GM12874 (cell line): ENCODE measurements around the gene NHS.

Source experiments
- CTCF ChIP-seq: IDR thresholded peaks from 2 replicates; pipeline ENCODE4 v1.5.1; 2011; ENCODE audit warnings: low read depth, mild to moderate bottlenecking, control low read depth, low read length, moderate library complexity; ENCODE audit not compliant: insufficient read depth

The NHS gene

GRCh38 chrX:17405225-17405969 lies 30.4 kb downstream of the NHS start:
- no peak for TF ChIP-seq CTCF

GRCh38 chrX:17409566-17410290 lies 34.7 kb downstream of the NHS start:
- no peak for TF ChIP-seq CTCF

GRCh38 chrX:17410651-17411050 lies 35.7 kb downstream of the NHS start:
- TF ChIP-seq CTCF, result no peak

- TF ChIP-seq CTCF, result no peak
Measured at GRCh38 chrX:17411205-17411604, 36.2 kb downstream of the NHS start.

GRCh38 chrX:17412692-17413091 lies 37.7 kb downstream of the NHS start:
- no peak for TF ChIP-seq CTCF

GRCh38 chrX:17413228-17413627 lies 38.2 kb downstream of the NHS start:
- TF ChIP-seq CTCF, result no peak

- TF ChIP-seq CTCF, result no peak
Measured at GRCh38 chrX:17414027-17414658, 39.1 kb downstream of the NHS start.
